ENCODE data around the gene SCAMP3. TPM values are rescaled to one million over a fixed set of nuclear protein-coding genes. Genes with fewer than 3 reads are reported as not detected.

The SCAMP3 gene
- total RNA-seq, 1 donor from 2014 or later: 50.5 TPM

GRCh38 chr1:155284476-155284875, 22.3 kb upstream of the SCAMP3 start:
- no peak overlapping the region for H3K27ac Mint-ChIP-seq
- no peak for TF ChIP-seq CTCF (IDR thresholded peaks at IDR 0.05; ENCODE audit: unreplicated experiment)
- no peaks in the 10 kb centered on the region for H3K4me1 Mint-ChIP-seq
- no peaks in the 10 kb centered on the region for H3K27me3 Mint-ChIP-seq (ENCODE audit: low read depth)
- no peaks in the 10 kb centered on the region for H3K9me3 Mint-ChIP-seq
- no peak for DNase-seq (ENCODE audit: low spot score in 2 of 2, unreplicated experiment in 2 of 2)
- H3K4me3 Mint-ChIP-seq: no peak overlapping the region
- H3K36me3 Mint-ChIP-seq: peaks cover 16% of the 10 kb centered on the region

- peaks cover 7% of the 10 kb centered on the region for H3K36me3 Mint-ChIP-seq
- no peaks in the 10 kb centered on the region for H3K9me3 Mint-ChIP-seq
- no peaks in the 10 kb centered on the region for H3K27me3 Mint-ChIP-seq (ENCODE audit: low read depth)
- no peak overlapping the region for H3K27ac Mint-ChIP-seq
- H3K4me1 Mint-ChIP-seq: peaks cover 6% of the 10 kb centered on the region
- TF ChIP-seq CTCF (IDR thresholded peaks at IDR 0.05; ENCODE audit: unreplicated experiment): no peak
- no peak for DNase-seq (ENCODE audit: low spot score in 2 of 2, unreplicated experiment in 2 of 2)
- H3K4me3 Mint-ChIP-seq: no peak overlapping the region
Measured at GRCh38 chr1:155282488-155283091, 20.4 kb upstream of the SCAMP3 start.

GRCh38 chr1:155279268-155279667, 17.1 kb upstream of the SCAMP3 start:
- H3K4me1 Mint-ChIP-seq: peaks cover 12% of the 10 kb centered on the region
- TF ChIP-seq CTCF (IDR thresholded peaks at IDR 0.05; ENCODE audit: unreplicated experiment): no peak
- H3K27ac Mint-ChIP-seq: no peak overlapping the region
- H3K9me3 Mint-ChIP-seq: no peaks in the 10 kb centered on the region
- H3K36me3 Mint-ChIP-seq: peaks cover 7% of the 10 kb centered on the region
- DNase-seq (ENCODE audit: low spot score in 2 of 2, unreplicated experiment in 2 of 2): no peak
- H3K27me3 Mint-ChIP-seq (ENCODE audit: low read depth): no peaks in the 10 kb centered on the region
- H3K4me3 Mint-ChIP-seq: no peak overlapping the region

- H3K36me3 Mint-ChIP-seq: peaks cover 7% of the 10 kb centered on the region
- H3K27me3 Mint-ChIP-seq (ENCODE audit: low read depth): no peaks in the 10 kb centered on the region
- DNase-seq (ENCODE audit: low spot score in 2 of 2, unreplicated experiment in 2 of 2): no peak
- TF ChIP-seq CTCF (IDR thresholded peaks at IDR 0.05; ENCODE audit: unreplicated experiment): no peak
- peak overlapping the region; percentile 65 for H3K27ac Mint-ChIP-seq
- peak overlapping the region; percentile 76 for H3K4me3 Mint-ChIP-seq
- H3K4me1 Mint-ChIP-seq: peaks cover 15% of the 10 kb centered on the region
- H3K9me3 Mint-ChIP-seq: no peaks in the 10 kb centered on the region
Measured at GRCh38 chr1:155278689-155279160, 16.6 kb upstream of the SCAMP3 start.

GRCh38 chr1:155277902-155278688, 15.9 kb upstream of the SCAMP3 start:
- H3K27ac Mint-ChIP-seq: peak overlapping the region; percentile 65
- TF ChIP-seq CTCF (IDR thresholded peaks at IDR 0.05; ENCODE audit: unreplicated experiment): peak; percentile 34
- H3K27me3 Mint-ChIP-seq (ENCODE audit: low read depth): no peaks in the 10 kb centered on the region
- peak overlapping the region; percentile 76 for H3K4me3 Mint-ChIP-seq
- peaks cover 16% of the 10 kb centered on the region for H3K4me1 Mint-ChIP-seq
- peaks cover 7% of the 10 kb centered on the region for H3K36me3 Mint-ChIP-seq
- DNase-seq (ENCODE audit: low spot score in 2 of 2, unreplicated experiment in 2 of 2): peak; percentile 76 to 83
- H3K9me3 Mint-ChIP-seq: no peaks in the 10 kb centered on the region

Data from mesothelial cell of epicardium (in vitro differentiated cells).